Measurements from ENCODE around the gene TCF23. TPM values are rescaled to one million over a fixed set of nuclear protein-coding genes. Genes with fewer than 3 reads are reported as not detected.

Gene TCF23
- total and polyA plus RNA-seq, 2 of the 4 experiments (the other 2 are of a cell fraction), result not detected

DNA sequence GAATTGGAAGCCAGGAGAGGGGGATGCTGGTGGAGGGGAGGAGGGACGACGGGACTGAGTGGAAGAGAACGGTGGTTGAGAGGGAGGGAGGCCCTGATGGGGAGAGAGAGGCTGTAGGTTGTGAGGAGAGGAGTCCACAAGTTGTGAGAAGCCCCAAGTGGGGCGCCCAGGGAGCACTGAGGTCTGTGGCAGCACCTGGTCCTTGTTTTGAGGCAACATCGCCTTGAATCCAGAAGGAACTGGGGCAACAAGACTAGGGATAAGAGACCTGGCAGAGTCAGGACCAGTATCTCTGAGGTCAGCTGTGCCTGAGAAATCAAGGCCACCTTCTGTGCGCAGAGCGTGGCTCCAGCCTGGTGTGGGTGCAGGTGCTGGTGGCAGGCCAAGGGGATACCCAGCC is 10.7 kb upstream of the TCF23 start:
- no peak for ATAC-seq (ENCODE audit: low read depth)
- no peak for TF ChIP-seq NFE2L2 (IDR thresholded peaks at IDR 0.05; ENCODE audit: low read depth, low read length)
- TF ChIP-seq, protein P1, sequence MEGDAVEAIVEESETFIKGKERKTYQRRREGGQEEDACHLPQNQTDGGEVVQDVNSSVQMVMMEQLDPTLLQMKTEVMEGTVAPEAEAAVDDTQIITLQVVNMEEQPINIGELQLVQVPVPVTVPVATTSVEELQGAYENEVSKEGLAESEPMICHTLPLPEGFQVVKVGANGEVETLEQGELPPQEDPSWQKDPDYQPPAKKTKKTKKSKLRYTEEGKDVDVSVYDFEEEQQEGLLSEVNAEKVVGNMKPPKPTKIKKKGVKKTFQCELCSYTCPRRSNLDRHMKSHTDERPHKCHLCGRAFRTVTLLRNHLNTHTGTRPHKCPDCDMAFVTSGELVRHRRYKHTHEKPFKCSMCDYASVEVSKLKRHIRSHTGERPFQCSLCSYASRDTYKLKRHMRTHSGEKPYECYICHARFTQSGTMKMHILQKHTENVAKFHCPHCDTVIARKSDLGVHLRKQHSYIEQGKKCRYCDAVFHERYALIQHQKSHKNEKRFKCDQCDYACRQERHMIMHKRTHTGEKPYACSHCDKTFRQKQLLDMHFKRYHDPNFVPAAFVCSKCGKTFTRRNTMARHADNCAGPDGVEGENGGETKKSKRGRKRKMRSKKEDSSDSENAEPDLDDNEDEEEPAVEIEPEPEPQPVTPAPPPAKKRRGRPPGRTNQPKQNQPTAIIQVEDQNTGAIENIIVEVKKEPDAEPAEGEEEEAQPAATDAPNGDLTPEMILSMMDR (conservative IDR thresholded peaks at IDR 0.05; ENCODE audit: low read depth, low read length), result no peak
- no peak for TF ChIP-seq BHLHE40 (IDR thresholded peaks at IDR 0.05; ENCODE audit: low read depth, low read length)
- TF ChIP-seq RFX5 (IDR thresholded peaks at IDR 0.05; ENCODE audit: low read depth, low read length), result no peak
- no peak for TF ChIP-seq POLR2A (IDR thresholded peaks at IDR 0.05; ENCODE audit: low read depth, low read length)
- no peak for TF ChIP-seq MAZ (IDR thresholded peaks at IDR 0.05; ENCODE audit: borderline replicate concordance, low read depth, low read length)
- TF ChIP-seq, protein P2, sequence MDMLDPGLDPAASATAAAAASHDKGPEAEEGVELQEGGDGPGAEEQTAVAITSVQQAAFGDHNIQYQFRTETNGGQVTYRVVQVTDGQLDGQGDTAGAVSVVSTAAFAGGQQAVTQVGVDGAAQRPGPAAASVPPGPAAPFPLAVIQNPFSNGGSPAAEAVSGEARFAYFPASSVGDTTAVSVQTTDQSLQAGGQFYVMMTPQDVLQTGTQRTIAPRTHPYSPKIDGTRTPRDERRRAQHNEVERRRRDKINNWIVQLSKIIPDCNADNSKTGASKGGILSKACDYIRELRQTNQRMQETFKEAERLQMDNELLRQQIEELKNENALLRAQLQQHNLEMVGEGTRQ (IDR thresholded peaks at IDR 0.05; ENCODE audit: low read depth, low read length), result no peak
- TF ChIP-seq RAD21 (IDR thresholded peaks at IDR 0.05; ENCODE audit: low read length), result no peak
- no peak for TF ChIP-seq FOS (IDR thresholded peaks at IDR 0.05; ENCODE audit: low read depth, low read length)
- no peak for TF ChIP-seq CEBPB (IDR thresholded peaks at IDR 0.05; ENCODE audit: low read depth, low read length)
- TF ChIP-seq, protein P3, sequence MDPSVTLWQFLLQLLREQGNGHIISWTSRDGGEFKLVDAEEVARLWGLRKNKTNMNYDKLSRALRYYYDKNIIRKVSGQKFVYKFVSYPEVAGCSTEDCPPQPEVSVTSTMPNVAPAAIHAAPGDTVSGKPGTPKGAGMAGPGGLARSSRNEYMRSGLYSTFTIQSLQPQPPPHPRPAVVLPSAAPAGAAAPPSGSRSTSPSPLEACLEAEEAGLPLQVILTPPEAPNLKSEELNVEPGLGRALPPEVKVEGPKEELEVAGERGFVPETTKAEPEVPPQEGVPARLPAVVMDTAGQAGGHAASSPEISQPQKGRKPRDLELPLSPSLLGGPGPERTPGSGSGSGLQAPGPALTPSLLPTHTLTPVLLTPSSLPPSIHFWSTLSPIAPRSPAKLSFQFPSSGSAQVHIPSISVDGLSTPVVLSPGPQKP (IDR thresholded peaks at IDR 0.05; ENCODE audit: borderline replicate concordance, low read depth, low read length), result no peak
- TF ChIP-seq RCOR1 (IDR thresholded peaks at IDR 0.05; ENCODE audit: insufficient replicate concordance, low read length), result no peak
- no peak for TF ChIP-seq MXI1 (IDR thresholded peaks at IDR 0.05; ENCODE audit: borderline replicate concordance, low read depth, low read length)
- no peak for TF ChIP-seq CHD1 (IDR thresholded peaks at IDR 0.05; ENCODE audit: low read depth, low read length)
- H2BK5ac ChIP-seq (ENCODE audit: low read depth, low read length, poor library complexity, severe bottlenecking), result no peak overlapping the region

More for the DNA sequence above, 10.7 kb upstream of the TCF23 start:
- no TSS peak for BruUV-seq (replicated peaks)
- H3K27ac ChIP-seq (ENCODE audit: insufficient read depth, low read length), result no peak overlapping the region
- peaks cover 10% of the 10 kb centered on the region for H3K9me1 ChIP-seq (ENCODE audit: insufficient read depth, low read length)
- H3K4me3 ChIP-seq (ENCODE audit: insufficient read depth, low read depth, low read length), result no peak overlapping the region
- H2AK5ac ChIP-seq (ENCODE audit: low read depth, low read length), result no peak overlapping the region
- H4K20me1 ChIP-seq (ENCODE audit: insufficient read depth, low read length), result peaks cover 6% of the 10 kb centered on the region; the same call in 1 of the 2 replicates
- no peak overlapping the region for H4K5ac ChIP-seq (ENCODE audit: low read depth, low read length)
- no peak overlapping the region for H4K91ac ChIP-seq (ENCODE audit: insufficient read depth, low read depth, low read length)
- no peak overlapping the region for H3K4ac ChIP-seq (ENCODE audit: low read depth, low read length)
- CTCF ChIA-PET, result no interaction called here
- 0 out of 2 replicates have a peak, but pooled peaks cover 3% of the 10 kb centered on the region for H3K9me3 ChIP-seq (ENCODE audit: control insufficient read depth, insufficient read depth, low read length)
- in situ Hi-C loops (cut with MboI; ENCODE audit: low sequenced_read_pairs), result no loop called here
- no peak overlapping the region for H3K14ac ChIP-seq (replicated peaks; ENCODE audit: low read depth, low read length)
- no peak overlapping the region for H3K18ac ChIP-seq (ENCODE audit: low read depth, low read length)
- no peak overlapping the region for H3K23ac ChIP-seq (ENCODE audit: low read depth, low read length)
- H2AK9ac ChIP-seq (replicated peaks; ENCODE audit: low read depth, low read length, poor library complexity), result peak overlapping the region; percentile 23
- no peak overlapping the region for H3K56ac ChIP-seq (ENCODE audit: extremely low read depth, insufficient read depth, low read length)
- dilution Hi-C loops (cut with HindIII; ENCODE audit: low sequenced_read_pairs, unreplicated experiment), result no loop called here
- H3K4me2 ChIP-seq (ENCODE audit: low read depth, low read length), result no peak overlapping the region
- H2BK120ac ChIP-seq (ENCODE audit: low read depth, low read length), result no peak overlapping the region
- no peak overlapping the region for H2BK15ac ChIP-seq (ENCODE audit: low read depth, low read length)
- H3K36me3 ChIP-seq (ENCODE audit: control insufficient read depth, insufficient read depth, low read length), result no peaks in the 10 kb centered on the region
- DNase-seq, result no peak
- H2AFZ ChIP-seq (replicated peaks; ENCODE audit: low read length, poor library complexity), result no peak overlapping the region
- peaks cover 6 to 12% of the 10 kb centered on the region in 2 experiments; a peak in 3 of 4 replicates for H3K79me1 ChIP-seq (ENCODE audit: low read depth in 1 of 2, low read length in 2 of 2)
- 44% methylated on average over 3 of the region's 7 CpGs; no CpG with 5 or more reads in 1 of the 2 experiments for WGBS, 2 experiments (ENCODE audit: extremely low coverage in 2 of 2, insufficient read length in 1 of 2)
- intact Hi-C loops (cut with micrococcal nuclease), result no loop called here
- POLR2A ChIA-PET (ENCODE audit: unreplicated experiment), result no interaction called here
- H2BK20ac ChIP-seq (ENCODE audit: low read depth, low read length), result no peak overlapping the region
- peaks cover 21% of the 10 kb centered on the region for H3K27me3 ChIP-seq (ENCODE audit: control insufficient read depth, insufficient read depth, low read length)
- H3K4me1 ChIP-seq (ENCODE audit: control insufficient read depth, insufficient read depth, low read length), result peaks cover 5% of the 10 kb centered on the region
- H3K9ac ChIP-seq (ENCODE audit: low read depth, low read length), result no peak overlapping the region
- no peak overlapping the region for H4K8ac ChIP-seq (ENCODE audit: low read depth in 2 of 2, low read length in 2 of 2)
